Progenitor cell of endocrine pancreas (in vitro differentiated cells): ENCODE results near the gene DNAAF1. TPM values are rescaled to one million over a fixed set of nuclear protein-coding genes. Genes with fewer than 3 reads are reported as not detected.
"Not testable (repeated sequence)": the region's sequence is repeated elsewhere in the genome, so short reads cannot be mapped to it uniquely, and the experiment has no call there.

Experiments
- DNase-seq: peaks from one replicate; pipeline ENCODE4 v3.0.0; 2021; ENCODE audit warnings: low spot score; ENCODE audit not compliant: unreplicated experiment
- H3K27ac Mint-ChIP-seq: 2 replicates; pipeline ENCODE4 v1.8.0; 2021; ENCODE audit warnings: mild to moderate bottlenecking, moderate library complexity, mixed read lengths
- H3K27me3 Mint-ChIP-seq: 2 replicates; pipeline ENCODE4 v1.8.0; 2021; ENCODE audit warnings: mixed read lengths
- H3K36me3 Mint-ChIP-seq: 2 replicates; pipeline ENCODE4 v1.8.0; 2022; ENCODE audit warnings: mixed read lengths; ENCODE audit not compliant: insufficient read depth
- H3K4me1 Mint-ChIP-seq: 2 replicates; pipeline ENCODE4 v1.8.0; 2021; ENCODE audit warnings: low read depth, mixed read lengths
- H3K4me3 Mint-ChIP-seq: 2 replicates; pipeline ENCODE4 v1.8.0; 2021; ENCODE audit warnings: low read depth, mild to moderate bottlenecking, moderate library complexity, mixed read lengths
- H3K9me3 Mint-ChIP-seq: 2 replicates; pipeline ENCODE4 v1.8.0; 2021; ENCODE audit warnings: low read depth, mixed read lengths
- total RNA-seq: library from RNA; stranded (reverse); gene quantifications from 2 replicates; pipeline ENCODE4 v1.2.1, GENCODE V29; 2021
- TF ChIP-seq, protein P1 (sequence below): fragments of 200-600 bp; sonication (generic); IDR thresholded peaks from one replicate; pipeline ENCODE4 v1.5.0; 2021; ENCODE audit warnings: antibody characterized with exemption, mild to moderate bottlenecking; ENCODE audit not compliant: unreplicated experiment

DNAAF1 gene
- total RNA-seq, 1 donor from 2014 or later, result 1.8 TPM

DNA sequence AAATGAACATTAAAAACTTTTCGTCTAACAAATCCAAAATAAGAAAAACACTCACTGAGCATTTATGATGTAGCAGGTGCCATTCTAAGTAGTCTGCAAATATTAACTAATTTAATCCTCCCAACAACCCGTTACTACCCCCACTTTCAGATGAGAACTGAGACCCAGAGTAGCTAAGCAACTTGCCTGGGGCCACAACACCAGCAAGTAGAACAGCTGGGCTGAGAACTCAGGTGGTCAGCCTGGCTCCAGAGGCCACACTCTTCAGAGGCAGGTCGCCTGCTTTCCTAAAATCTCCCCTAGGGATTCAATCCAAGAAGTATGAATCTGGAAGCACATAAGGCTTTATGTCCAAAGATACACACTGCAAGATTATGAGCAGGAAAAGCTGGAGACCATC lies 34.6 kb upstream of the DNAAF1 start:
- H3K9me3 Mint-ChIP-seq, result no peaks in the 10 kb centered on the region
- no peaks in the 10 kb centered on the region for H3K27me3 Mint-ChIP-seq
- H3K4me1 Mint-ChIP-seq, result peaks cover 5% of the 10 kb centered on the region
- DNase-seq, result no peak
- TF ChIP-seq, protein P1, sequence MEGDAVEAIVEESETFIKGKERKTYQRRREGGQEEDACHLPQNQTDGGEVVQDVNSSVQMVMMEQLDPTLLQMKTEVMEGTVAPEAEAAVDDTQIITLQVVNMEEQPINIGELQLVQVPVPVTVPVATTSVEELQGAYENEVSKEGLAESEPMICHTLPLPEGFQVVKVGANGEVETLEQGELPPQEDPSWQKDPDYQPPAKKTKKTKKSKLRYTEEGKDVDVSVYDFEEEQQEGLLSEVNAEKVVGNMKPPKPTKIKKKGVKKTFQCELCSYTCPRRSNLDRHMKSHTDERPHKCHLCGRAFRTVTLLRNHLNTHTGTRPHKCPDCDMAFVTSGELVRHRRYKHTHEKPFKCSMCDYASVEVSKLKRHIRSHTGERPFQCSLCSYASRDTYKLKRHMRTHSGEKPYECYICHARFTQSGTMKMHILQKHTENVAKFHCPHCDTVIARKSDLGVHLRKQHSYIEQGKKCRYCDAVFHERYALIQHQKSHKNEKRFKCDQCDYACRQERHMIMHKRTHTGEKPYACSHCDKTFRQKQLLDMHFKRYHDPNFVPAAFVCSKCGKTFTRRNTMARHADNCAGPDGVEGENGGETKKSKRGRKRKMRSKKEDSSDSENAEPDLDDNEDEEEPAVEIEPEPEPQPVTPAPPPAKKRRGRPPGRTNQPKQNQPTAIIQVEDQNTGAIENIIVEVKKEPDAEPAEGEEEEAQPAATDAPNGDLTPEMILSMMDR, result no peak
- H3K36me3 Mint-ChIP-seq, result no peaks in the 10 kb centered on the region
- no peak overlapping the region for H3K4me3 Mint-ChIP-seq
- H3K27ac Mint-ChIP-seq, result no peak overlapping the region

DNA sequence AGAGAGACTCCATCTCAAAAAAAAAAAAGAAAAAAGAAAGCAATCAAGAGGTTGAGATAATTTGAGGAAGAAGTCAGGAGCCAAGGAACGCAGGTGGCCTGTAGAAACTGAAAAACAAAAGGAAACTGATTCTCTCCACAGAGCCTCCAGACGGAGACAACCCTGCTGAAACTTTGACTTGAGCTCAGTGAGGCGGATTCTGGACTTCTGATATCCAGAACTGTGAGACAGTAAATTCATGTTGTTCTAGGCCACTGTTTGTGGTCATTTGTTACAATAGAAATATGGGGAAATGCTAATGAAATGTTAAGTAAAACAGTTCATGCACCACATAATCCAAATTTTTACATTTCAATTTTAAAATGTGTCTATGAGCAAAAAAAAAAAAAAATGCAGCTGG lies 33.6 kb upstream of the DNAAF1 start:
- no peaks in the 10 kb centered on the region for H3K9me3 Mint-ChIP-seq
- no peak for DNase-seq
- H3K4me3 Mint-ChIP-seq, result no peak overlapping the region
- no peaks in the 10 kb centered on the region for H3K36me3 Mint-ChIP-seq
- TF ChIP-seq, protein P1, result no peak
- H3K27ac Mint-ChIP-seq, result peak overlapping the region; percentile 88
- peaks cover 6% of the 10 kb centered on the region for H3K4me1 Mint-ChIP-seq
- H3K27me3 Mint-ChIP-seq, result no peaks in the 10 kb centered on the region

DNA sequence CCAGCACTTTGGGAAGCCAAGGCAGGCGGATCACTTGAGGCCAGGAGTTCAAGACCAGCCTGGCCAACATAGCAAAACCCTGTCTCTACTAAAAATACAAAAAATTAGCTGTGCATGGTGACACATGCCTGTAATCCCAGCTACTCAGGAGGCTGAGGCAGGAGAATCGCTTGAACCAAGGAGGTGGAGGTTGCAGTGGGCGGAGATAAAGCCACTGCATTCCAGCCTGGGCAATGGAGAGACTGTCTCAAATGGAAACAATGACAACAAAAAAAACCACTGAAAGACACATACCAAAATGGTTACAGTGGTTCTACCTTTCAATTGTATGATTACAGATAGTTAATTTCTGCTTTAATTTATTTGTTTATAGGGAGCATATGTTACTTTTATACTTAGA lies 33.2 kb upstream of the DNAAF1 start:
- not testable (repeated sequence) for DNase-seq, H3K36me3 Mint-ChIP-seq, H3K4me3 Mint-ChIP-seq, H3K9me3 Mint-ChIP-seq, H3K4me1 Mint-ChIP-seq, H3K27me3 Mint-ChIP-seq, H3K27ac Mint-ChIP-seq

GRCh38 chr16:84115919-84116719 lies 29.0 kb upstream of the DNAAF1 start:
- no peaks in the 10 kb centered on the region for H3K36me3 Mint-ChIP-seq
- H3K9me3 Mint-ChIP-seq, result no peaks in the 10 kb centered on the region
- TF ChIP-seq, protein P1, result peak; percentile 63
- H3K4me1 Mint-ChIP-seq, result peaks cover 6% of the 10 kb centered on the region
- DNase-seq, result no peak
- H3K4me3 Mint-ChIP-seq, result peak overlapping the region; percentile 89
- H3K27me3 Mint-ChIP-seq, result no peaks in the 10 kb centered on the region
- H3K27ac Mint-ChIP-seq, result peak overlapping the region; percentile 99

GRCh38 chr16:84116720-84117493 lies 28.2 kb upstream of the DNAAF1 start, which contains the start of gene MBTPS1:
MBTPS1 (minus strand) TSS chr16:84116942; CDS start chr16:84101783, 15,159 bp downstream.
- H3K4me3 Mint-ChIP-seq, result peak within 1 kb of the TSS; percentile 89
- H3K27me3 Mint-ChIP-seq, result no peaks in the 10 kb centered on the region
- DNase-seq, result peak; percentile 97
- H3K27ac Mint-ChIP-seq, result peak within 1 kb of the TSS; percentile 99
- TF ChIP-seq, protein P1, result no peak
- H3K9me3 Mint-ChIP-seq, result no peaks in the 10 kb centered on the region
- H3K4me1 Mint-ChIP-seq, result peaks cover 6% of the 10 kb centered on the region
- H3K36me3 Mint-ChIP-seq, result peaks cover 2% of the 10 kb centered on the region
